HL-60/S4 treated with phorbol 12-myristate 13-acetate at 8.2 ng/mL for 4 days and 3 days (cell line): ENCODE measurements around the gene ACADL.

Experiments
- in situ Hi-C: fragments of 300-500 bp; cut with MboI; formaldehyde crosslinking; loops from 2 replicates; pipeline ENCODE4 v1.15.0; 2022; ENCODE audit warnings: low sequenced_read_pairs

ACADL gene

GRCh38 chr2:210171309-210172218 lies 53.7 kb downstream of the ACADL start, which contains the start of gene KANSL1L:
TSS of gene KANSL1L (minus strand) at chr2:210171409. CDS start at chr2:210154582, 16,827 bp downstream.
- in situ Hi-C loops = no loop called here

- in situ Hi-C loops = no loop called here
These were observed 54.6 kb downstream of the ACADL start for GRCh38 chr2:210170446-210171303.

- in situ Hi-C loops = no loop called here
These were observed 55.1 kb downstream of the ACADL start for GRCh38 chr2:210170196-210170445.

- in situ Hi-C loops = no loop called here
These were observed 55.6 kb downstream of the ACADL start for GRCh38 chr2:210169516-210170195.

GRCh38 chr2:210167227-210167626 lies 58.0 kb downstream of the ACADL start:
- in situ Hi-C loops = no loop called here

GRCh38 chr2:210162466-210163124 lies 62.7 kb downstream of the ACADL start:
- in situ Hi-C loops = no loop called here

- in situ Hi-C loops = no loop called here
These were observed 66.2 kb downstream of the ACADL start for GRCh38 chr2:210159059-210159458.

GRCh38 chr2:210158236-210158635 lies 67.0 kb downstream of the ACADL start:
- in situ Hi-C loops = no loop called here

- in situ Hi-C loops = no loop called here
These were observed 67.7 kb downstream of the ACADL start for GRCh38 chr2:210157526-210157925.

- in situ Hi-C loops = no loop called here
These were observed 77.6 kb downstream of the ACADL start for GRCh38 chr2:210147614-210148013.
